GM21786 (cell line): ENCODE data around the gene GLTP.

Experiments
- ATAC-seq: cut with Tn5 transposase; IDR thresholded peaks from one replicate; pipeline ENCODE4 v1.9.1; 2021; ENCODE audit not compliant: unreplicated experiment

The GLTP gene

DNA sequence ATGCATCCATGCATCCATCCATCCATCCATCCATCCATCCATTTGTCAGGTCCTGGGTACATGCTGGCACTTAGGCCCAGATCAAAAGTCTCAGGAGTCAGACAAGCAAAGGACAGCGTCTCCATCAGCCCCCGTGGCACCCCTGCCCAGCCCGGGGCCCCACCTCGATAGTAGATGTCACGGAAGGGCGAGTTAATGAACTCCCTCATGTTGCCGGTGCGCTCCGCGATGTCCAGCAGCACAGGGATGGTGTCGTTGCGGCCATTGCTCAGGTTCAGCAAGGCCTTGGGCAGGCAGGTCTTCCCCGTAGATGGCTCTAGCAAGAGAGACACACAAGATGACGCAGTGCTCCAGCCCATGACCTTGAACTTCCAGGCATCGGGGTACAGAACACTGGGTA is 77.5 kb downstream of the GLTP start:
- ATAC-seq = no peak
